Duodenal mucosa (tissue), 2 donors: Measurements from ENCODE around the gene COL5A3.

Experiments
- H3K27ac ChIP-seq: one replicate; pipeline ENCODE4 v1.7.0; 2013; ENCODE audit warnings: low read depth, low read length
- H3K27me3 ChIP-seq, 2 donors: one replicate each; pipeline ENCODE4 v1.7.0; 2013; ENCODE audit warnings: low read length in 2 of 2, control low read depth in 1 of 2; ENCODE audit not compliant: insufficient read depth in 2 of 2, control insufficient read depth in 1 of 2
- H3K36me3 ChIP-seq, 2 donors: one replicate each; pipeline ENCODE4 v1.7.0; 2013; ENCODE audit warnings: low read length in 2 of 2, control low read depth in 1 of 2; ENCODE audit not compliant: insufficient read depth in 2 of 2, control insufficient read depth in 1 of 2
- H3K4me1 ChIP-seq, 2 donors: one replicate each; pipeline ENCODE4 v1.7.0; 2013; ENCODE audit warnings: low read length in 2 of 2, control low read depth in 1 of 2; ENCODE audit not compliant: insufficient read depth in 2 of 2, control insufficient read depth in 1 of 2
- H3K4me3 ChIP-seq, 2 donors: one replicate each; pipeline ENCODE4 v1.7.0; 2013; ENCODE audit warnings: low read length in 2 of 2, low read depth in 1 of 2
- H3K9ac ChIP-seq, 2 donors: one replicate each; pipeline ENCODE4 v1.7.0; 2013; ENCODE audit warnings: low read length in 2 of 2, low read depth in 1 of 2
- H3K9me3 ChIP-seq, 2 donors: one replicate each; pipeline ENCODE4 v1.7.0; 2013; ENCODE audit warnings: low read length in 2 of 2, control low read depth in 1 of 2; ENCODE audit not compliant: control insufficient read depth in 1 of 2

Gene COL5A3

GRCh38 chr19:10013316-10013715 lies 3.0 kb upstream of the COL5A3 start, which contains the start of gene RDH8:
RDH8 (plus strand) TSS chr19:10013483; CDS start chr19:10013498, 15 bp downstream.
- Histone ChIP-seq H3K4me1 (peaks cover 5% of the 10 kb centered on the region in 2 donors), H3K9ac (no peak within 1 kb of the TSS), H3K27ac (no peak within 1 kb of the TSS), H3K9me3 (no peaks in the 10 kb centered on the region), H3K27me3 (peaks cover 14 to 23% of the 10 kb centered on the region in 2 donors), H3K4me3 (no peak within 1 kb of the TSS), H3K36me3 (no peaks in the 10 kb centered on the region)

GRCh38 chr19:10011974-10012373 lies 1.7 kb upstream of the COL5A3 start:
- Histone ChIP-seq H3K36me3 (no peaks in the 10 kb centered on the region), H3K27me3 (peaks cover 14 to 25% of the 10 kb centered on the region in 2 donors), H3K9ac (no peak overlapping the region), H3K27ac (no peak overlapping the region), H3K4me1 (peaks cover 5% of the 10 kb centered on the region in 2 donors), H3K9me3 (no peaks in the 10 kb centered on the region), H3K4me3 (no peak overlapping the region)

GRCh38 chr19:10010939-10011338 lies 635 bp upstream of the COL5A3 start:
- no peaks in the 10 kb centered on the region for H3K36me3 ChIP-seq
- no peaks in the 10 kb centered on the region for H3K9me3 ChIP-seq
- no peak overlapping the region for H3K4me3 ChIP-seq
- peaks cover 14 to 25% of the 10 kb centered on the region in 2 donors for H3K27me3 ChIP-seq
- no peak overlapping the region for H3K9ac ChIP-seq
- H3K27ac ChIP-seq: no peak overlapping the region
- peaks cover 5% of the 10 kb centered on the region in 2 donors for H3K4me1 ChIP-seq

- no peak overlapping the region for H3K9ac ChIP-seq
Observed at GRCh38 chr19:10009714-10010224, 535 bp downstream of the COL5A3 start.

GRCh38 chr19:10008184-10008765 lies 2.0 kb downstream of the COL5A3 start:
- Histone ChIP-seq H3K36me3 (no peaks in the 10 kb centered on the region), H3K27me3 (peaks cover 14 to 21% of the 10 kb centered on the region in 2 donors), H3K4me1 (peaks cover 5% of the 10 kb centered on the region in 2 donors), H3K9ac (no peak overlapping the region), H3K4me3 (no peak overlapping the region), H3K27ac (no peak overlapping the region), H3K9me3 (no peaks in the 10 kb centered on the region)

More at GRCh38 chr19:10009714-10010224, 535 bp downstream of the COL5A3 start:
- Histone ChIP-seq H3K4me3 (peak overlapping the region; percentile 59 to 63), H3K4me1 (peaks cover 5% of the 10 kb centered on the region in 2 donors), H3K27ac (no peak overlapping the region), H3K36me3 (no peaks in the 10 kb centered on the region), H3K27me3 (peaks cover 14 to 25% of the 10 kb centered on the region in 2 donors), H3K9me3 (no peaks in the 10 kb centered on the region)

- no peak overlapping the region for H3K4me3 ChIP-seq
- H3K27me3 ChIP-seq: peaks cover 14 to 19% of the 10 kb centered on the region in 2 donors
Observed at GRCh38 chr19:10007371-10008183, 2.7 kb downstream of the COL5A3 start.

GRCh38 chr19:10006752-10007323 lies 3.5 kb downstream of the COL5A3 start:
- no peak overlapping the region for H3K4me3 ChIP-seq
- H3K36me3 ChIP-seq: no peaks in the 10 kb centered on the region
- H3K27ac ChIP-seq: peak overlapping the region; percentile 56
- peaks cover 5 to 7% of the 10 kb centered on the region in 2 donors for H3K4me1 ChIP-seq
- H3K27me3 ChIP-seq: peaks cover 14 to 17% of the 10 kb centered on the region in 2 donors
- H3K9me3 ChIP-seq: no peaks in the 10 kb centered on the region
- H3K9ac ChIP-seq: no peak overlapping the region

More at GRCh38 chr19:10007371-10008183, 2.7 kb downstream of the COL5A3 start:
- Histone ChIP-seq H3K27ac (peak overlapping the region; percentile 56), H3K36me3 (no peaks in the 10 kb centered on the region), H3K4me1 (peaks cover 5% of the 10 kb centered on the region in 2 donors), H3K9me3 (no peaks in the 10 kb centered on the region), H3K9ac (no peak overlapping the region)

GRCh38 chr19:10006335-10006708 lies 4.0 kb downstream of the COL5A3 start:
- Histone ChIP-seq H3K9ac (no peak overlapping the region), H3K27ac (peak overlapping the region; percentile 20), H3K27me3 (peaks cover 14 to 17% of the 10 kb centered on the region in 2 donors), H3K4me3 (no peak overlapping the region), H3K9me3 (no peaks in the 10 kb centered on the region), H3K4me1 (peaks cover 10% of the 10 kb centered on the region in 2 donors), H3K36me3 (no peaks in the 10 kb centered on the region)

- Histone ChIP-seq H3K27me3 (peaks cover 9 to 13% of the 10 kb centered on the region in 2 donors), H3K9ac (no peak overlapping the region)
Observed at GRCh38 chr19:10005632-10006334, 4.5 kb downstream of the COL5A3 start.

More at GRCh38 chr19:10005632-10006334, 4.5 kb downstream of the COL5A3 start:
- Histone ChIP-seq H3K4me3 (no peak overlapping the region), H3K27ac (peak overlapping the region; percentile 20), H3K36me3 (no peaks in the 10 kb centered on the region), H3K4me1 (peaks cover 10% of the 10 kb centered on the region in 2 donors), H3K9me3 (no peaks in the 10 kb centered on the region)
